ENCODE data around the gene ZNF536. TPM values are rescaled to one million over a fixed set of nuclear protein-coding genes. Genes with fewer than 3 reads are reported as not detected.

Gene ZNF536
- total and polyA plus RNA-seq, 2 of the 4 experiments (the other 2 are of a cell fraction) = not detected

- Histone ChIP-seq H2BK20ac (ENCODE audit: low read depth, low read length) (no peak overlapping the region), H3K79me1 (ENCODE audit: low read depth in 1 of 2, low read length in 2 of 2) (no peaks in the 10 kb centered on the region), H3K4me1 (ENCODE audit: control insufficient read depth, insufficient read depth, low read length) (no peaks in the 10 kb centered on the region), H4K8ac (ENCODE audit: low read depth in 2 of 2, low read length in 2 of 2) (no peak overlapping the region), H3K9ac (ENCODE audit: low read depth, low read length) (no peak overlapping the region), H3K23ac (ENCODE audit: low read depth, low read length) (no peak overlapping the region), H2AK9ac (replicated peaks; ENCODE audit: low read depth, low read length, poor library complexity) (no peak overlapping the region), H3K27me3 (ENCODE audit: control insufficient read depth, insufficient read depth, low read length) (no peaks in the 10 kb centered on the region), H3K36me3 (ENCODE audit: control insufficient read depth, insufficient read depth, low read length) (no peaks in the 10 kb centered on the region), H2BK5ac (ENCODE audit: low read depth, low read length, poor library complexity, severe bottlenecking) (no peak overlapping the region), H3K14ac (replicated peaks; ENCODE audit: low read depth, low read length) (no peak overlapping the region), H2AFZ (replicated peaks; ENCODE audit: low read length, poor library complexity) (no peak overlapping the region), H3K9me3 (ENCODE audit: control insufficient read depth, insufficient read depth, low read length) (peaks cover 51% of the 10 kb centered on the region), H4K91ac (ENCODE audit: insufficient read depth, low read depth, low read length) (no peak overlapping the region), H3K4ac (ENCODE audit: low read depth, low read length) (no peak overlapping the region), H4K5ac (ENCODE audit: low read depth, low read length) (no peak overlapping the region), H3K9me1 (ENCODE audit: insufficient read depth, low read length) (no peaks in the 10 kb centered on the region), H3K4me3 (ENCODE audit: insufficient read depth, low read depth, low read length) (no peak overlapping the region), H2BK120ac (ENCODE audit: low read depth, low read length) (no peak overlapping the region), H3K18ac (ENCODE audit: low read depth, low read length) (no peak overlapping the region), H2AK5ac (ENCODE audit: low read depth, low read length) (no peak overlapping the region), H2BK15ac (ENCODE audit: low read depth, low read length) (no peak overlapping the region), H3K56ac (ENCODE audit: extremely low read depth, insufficient read depth, low read length) (no peak overlapping the region), H4K20me1 (ENCODE audit: insufficient read depth, low read length) (no peaks in the 10 kb centered on the region), H3K27ac (ENCODE audit: insufficient read depth, low read length) (no peak overlapping the region), H3K4me2 (ENCODE audit: low read depth, low read length) (no peak overlapping the region)
- in situ Hi-C loops (cut with MboI; ENCODE audit: low sequenced_read_pairs) (no loop called here), intact Hi-C loops (cut with micrococcal nuclease) (no loop called here), dilution Hi-C loops (cut with HindIII; ENCODE audit: low sequenced_read_pairs, unreplicated experiment) (no loop called here)
- CTCF ChIA-PET = no interaction called here
- POLR2A ChIA-PET (ENCODE audit: unreplicated experiment) = no interaction called here
- TF ChIP-seq RAD21 (IDR thresholded peaks at IDR 0.05; ENCODE audit: low read length) (no peak), ELK1 (IDR thresholded peaks at IDR 0.05; ENCODE audit: borderline replicate concordance, low read depth, low read length) (no peak), USF2 (IDR thresholded peaks at IDR 0.05; ENCODE audit: low read depth, low read length) (no peak), MXI1 (IDR thresholded peaks at IDR 0.05; ENCODE audit: borderline replicate concordance, low read depth, low read length) (no peak), SMC3 (IDR thresholded peaks at IDR 0.05; ENCODE audit: low read depth, low read length) (no peak), CEBPB (IDR thresholded peaks at IDR 0.05; ENCODE audit: low read depth, low read length) (no peak), RCOR1 (IDR thresholded peaks at IDR 0.05; ENCODE audit: insufficient replicate concordance, low read length) (no peak), CTCF (conservative IDR thresholded peaks at IDR 0.05; ENCODE audit: low read depth, low read length) (no peak), NFE2L2 (IDR thresholded peaks at IDR 0.05; ENCODE audit: low read depth, low read length) (no peak), CHD1 (IDR thresholded peaks at IDR 0.05; ENCODE audit: low read depth, low read length) (no peak), BHLHE40 (IDR thresholded peaks at IDR 0.05; ENCODE audit: low read depth, low read length) (no peak), POLR2A (IDR thresholded peaks at IDR 0.05; ENCODE audit: low read depth, low read length) (no peak), MAFK (IDR thresholded peaks at IDR 0.05; ENCODE audit: low read depth, low read length) (no peak), FOS (IDR thresholded peaks at IDR 0.05; ENCODE audit: low read depth, low read length) (no peak), MAZ (IDR thresholded peaks at IDR 0.05; ENCODE audit: borderline replicate concordance, low read depth, low read length) (no peak), RFX5 (IDR thresholded peaks at IDR 0.05; ENCODE audit: low read depth, low read length) (no peak)
- ATAC-seq (ENCODE audit: low read depth) (no peak), DNase-seq (no peak)
- no CpG with 5 or more reads among the region's 2 CpGs for WGBS, 2 experiments (ENCODE audit: extremely low coverage in 2 of 2, insufficient read length in 1 of 2)
- no TSS peak for BruUV-seq (replicated peaks)
Measured at GRCh38 chr19:30459859-30460258, 87.7 kb downstream of the ZNF536 start.

Measured in IMR-90 (cell line).